ENCODE measurements around the gene ERI3. TPM values are rescaled to one million over a fixed set of nuclear protein-coding genes. Genes with fewer than 3 reads are reported as not detected.
A peak's percentile ranks its signal among the peaks of the same experiment; 100 is the strongest.

Gene ERI3
- total RNA-seq, 4 donors from 2014 or later, result 14.0 to 29.2 (median 22.8) TPM

DNA sequence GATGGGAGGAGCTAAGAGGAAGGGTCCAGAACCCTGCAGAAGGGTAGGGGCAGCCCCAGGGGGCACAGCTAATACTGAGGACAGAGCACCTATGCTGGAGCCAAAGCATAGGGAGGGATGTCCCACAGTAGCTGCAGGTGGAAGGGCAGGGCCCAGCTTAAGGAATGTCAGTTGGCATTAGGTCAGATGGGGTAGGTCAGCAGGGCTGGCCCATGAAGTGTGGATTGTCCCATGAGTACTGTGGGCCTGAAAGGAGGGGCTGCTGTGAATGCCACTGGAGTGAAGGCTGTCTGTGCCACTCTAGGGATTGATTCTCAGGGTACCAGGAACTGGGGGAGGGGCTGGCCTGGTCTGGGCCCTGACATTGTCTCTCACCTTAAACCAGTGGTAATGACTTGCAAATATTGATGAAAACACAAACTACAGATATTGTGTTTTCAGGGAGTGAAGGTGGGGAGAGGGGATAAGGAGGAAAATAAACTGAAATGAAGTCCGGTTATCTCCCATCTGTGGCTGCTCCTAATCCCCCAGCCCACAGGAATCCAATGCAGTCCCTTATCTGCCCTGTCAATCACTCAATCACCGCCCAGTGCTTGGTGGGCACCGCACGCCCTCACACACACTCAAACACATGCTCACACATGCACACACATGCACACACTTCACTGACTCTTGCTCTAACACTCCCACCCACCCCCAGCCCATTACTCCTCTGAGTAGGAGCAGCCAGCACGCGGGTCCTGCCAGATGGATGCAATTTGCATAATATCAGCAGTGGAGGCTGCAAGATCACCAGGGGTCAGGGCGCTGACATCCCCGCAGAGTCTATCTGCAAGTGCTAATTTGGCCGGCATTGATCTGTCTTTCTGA, 114.0 kb downstream of the ERI3 start:
- Histone ChIP-seq H3K27ac (peak overlapping the region in 3 of 4 donors; percentile 24 to 76 (median 73)), H3K4me3 (no peak overlapping the region), H3K9me3 (no peaks in the 10 kb centered on the region), H3K36me3 (no peaks in the 10 kb centered on the region), H3K4me1 (peaks cover 0 to 38% (median 2%) of the 10 kb centered on the region in 4 donors), H3K27me3 (no peaks in the 10 kb centered on the region)
- peak in 1 of 3 donors; percentile 35 for DNase-seq
- TF ChIP-seq, protein P1, sequence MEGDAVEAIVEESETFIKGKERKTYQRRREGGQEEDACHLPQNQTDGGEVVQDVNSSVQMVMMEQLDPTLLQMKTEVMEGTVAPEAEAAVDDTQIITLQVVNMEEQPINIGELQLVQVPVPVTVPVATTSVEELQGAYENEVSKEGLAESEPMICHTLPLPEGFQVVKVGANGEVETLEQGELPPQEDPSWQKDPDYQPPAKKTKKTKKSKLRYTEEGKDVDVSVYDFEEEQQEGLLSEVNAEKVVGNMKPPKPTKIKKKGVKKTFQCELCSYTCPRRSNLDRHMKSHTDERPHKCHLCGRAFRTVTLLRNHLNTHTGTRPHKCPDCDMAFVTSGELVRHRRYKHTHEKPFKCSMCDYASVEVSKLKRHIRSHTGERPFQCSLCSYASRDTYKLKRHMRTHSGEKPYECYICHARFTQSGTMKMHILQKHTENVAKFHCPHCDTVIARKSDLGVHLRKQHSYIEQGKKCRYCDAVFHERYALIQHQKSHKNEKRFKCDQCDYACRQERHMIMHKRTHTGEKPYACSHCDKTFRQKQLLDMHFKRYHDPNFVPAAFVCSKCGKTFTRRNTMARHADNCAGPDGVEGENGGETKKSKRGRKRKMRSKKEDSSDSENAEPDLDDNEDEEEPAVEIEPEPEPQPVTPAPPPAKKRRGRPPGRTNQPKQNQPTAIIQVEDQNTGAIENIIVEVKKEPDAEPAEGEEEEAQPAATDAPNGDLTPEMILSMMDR (IDR thresholded peaks at IDR 0.05), result no peak
- TF ChIP-seq POLR2A (IDR thresholded peaks at IDR 0.05), result no peak

DNA sequence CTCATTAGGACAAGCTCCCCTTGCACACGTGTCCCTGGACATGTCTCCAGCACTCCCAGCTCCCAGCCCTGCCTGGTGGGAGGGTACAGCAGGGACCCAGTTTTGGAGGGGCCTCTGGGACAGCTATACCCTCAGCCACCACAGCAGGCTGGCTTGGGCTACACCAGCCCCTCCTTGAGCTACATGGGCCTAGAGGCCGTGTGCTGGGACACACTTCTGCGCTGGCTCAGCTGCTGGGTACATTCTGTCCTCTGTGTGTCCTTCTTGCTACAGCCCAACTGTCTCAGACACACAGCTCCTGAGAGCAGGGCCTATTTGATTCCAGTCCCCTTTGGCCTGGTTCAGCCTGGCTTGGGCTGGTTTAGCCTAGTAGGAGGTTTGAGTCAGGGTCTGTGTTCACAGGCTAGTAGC, 115.1 kb downstream of the ERI3 start:
- TF ChIP-seq POLR2A (IDR thresholded peaks at IDR 0.05), result no peak
- TF ChIP-seq, protein P1 (IDR thresholded peaks at IDR 0.05), result no peak
- no peak overlapping the region for H3K4me3 ChIP-seq
- no peaks in the 10 kb centered on the region for H3K36me3 ChIP-seq
- H3K27me3 ChIP-seq, result no peaks in the 10 kb centered on the region
- DNase-seq, result peak in 1 of 3 donors; percentile 45
- H3K9me3 ChIP-seq, result no peaks in the 10 kb centered on the region
- peaks cover 0 to 38% (median 2%) of the 10 kb centered on the region in 4 donors for H3K4me1 ChIP-seq
- H3K27ac ChIP-seq, result peak overlapping the region in 3 of 4 donors; percentile 50 to 76 (median 73)

DNA sequence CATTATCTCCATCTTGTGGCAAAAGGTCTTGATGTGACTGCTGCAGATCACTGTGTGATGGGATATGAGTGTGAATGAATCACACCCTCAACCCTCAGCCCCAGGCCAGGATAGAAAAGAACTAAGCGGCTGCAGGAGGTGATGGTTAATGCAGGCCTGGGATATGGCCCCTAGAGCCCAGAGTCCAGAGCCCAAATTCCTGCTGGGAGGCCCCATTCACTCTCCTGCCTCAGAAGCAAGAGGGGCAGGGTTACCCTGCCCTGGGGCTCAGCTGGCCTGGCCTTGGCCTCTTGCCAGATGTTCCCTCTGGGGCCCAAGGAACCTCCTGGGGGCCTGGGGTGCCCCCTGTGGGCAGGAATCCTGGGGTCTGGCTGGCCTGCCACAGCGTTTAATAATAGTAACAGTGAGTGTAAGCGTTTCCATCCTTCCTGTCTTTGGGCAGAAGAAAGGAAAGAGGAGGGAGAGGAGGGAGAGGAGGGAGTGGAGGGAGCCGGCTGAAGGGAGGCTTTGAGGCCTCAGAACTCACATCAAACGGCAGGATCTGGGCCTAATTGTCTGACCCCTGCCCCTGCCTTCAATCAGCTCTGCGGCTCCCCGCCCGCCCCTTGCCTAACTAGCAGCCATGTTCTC, 115.6 kb downstream of the ERI3 start:
- Histone ChIP-seq H3K9me3 (no peaks in the 10 kb centered on the region), H3K36me3 (no peaks in the 10 kb centered on the region), H3K4me3 (no peak overlapping the region), H3K27ac (peak overlapping the region in 3 of 4 donors; percentile 50 to 76 (median 73)), H3K4me1 (peaks cover 0 to 38% (median 2%) of the 10 kb centered on the region in 4 donors), H3K27me3 (no peaks in the 10 kb centered on the region)
- no peak for TF ChIP-seq POLR2A (IDR thresholded peaks at IDR 0.05)
- TF ChIP-seq, protein P1 (IDR thresholded peaks at IDR 0.05), result peak in 1 of 6 experiments; percentile 6
- DNase-seq, result peak in 1 of 3 donors; percentile 42

DNA sequence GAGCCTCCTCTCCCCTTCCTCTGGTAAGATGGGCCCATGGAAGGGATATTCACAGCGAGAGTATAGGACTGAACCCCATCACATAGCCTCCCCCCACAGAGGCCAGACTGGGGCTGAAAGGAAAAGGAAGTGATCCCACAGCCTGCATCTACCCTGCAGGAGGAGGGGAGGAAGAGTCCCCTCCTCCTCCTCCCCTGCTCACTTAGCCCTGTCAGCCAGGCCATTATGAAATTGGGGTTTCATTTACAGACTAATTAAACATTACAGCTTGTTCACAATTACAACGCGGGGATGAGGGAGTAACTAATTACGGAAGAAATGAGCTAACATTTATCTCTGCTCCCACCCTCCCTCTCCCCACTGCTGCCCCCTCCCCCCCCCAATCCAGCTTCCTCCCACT, 116.4 kb downstream of the ERI3 start:
- H3K9me3 ChIP-seq, result no peaks in the 10 kb centered on the region
- no peaks in the 10 kb centered on the region for H3K27me3 ChIP-seq
- no peaks in the 10 kb centered on the region for H3K36me3 ChIP-seq
- no peak overlapping the region for H3K4me3 ChIP-seq
- peaks cover 0 to 38% (median 2%) of the 10 kb centered on the region in 4 donors for H3K4me1 ChIP-seq
- DNase-seq, result no peak
- TF ChIP-seq POLR2A (IDR thresholded peaks at IDR 0.05), result no peak
- TF ChIP-seq, protein P1 (IDR thresholded peaks at IDR 0.05), result no peak
- peak overlapping the region in 3 of 4 donors; percentile 50 to 76 (median 73) for H3K27ac ChIP-seq

DNA sequence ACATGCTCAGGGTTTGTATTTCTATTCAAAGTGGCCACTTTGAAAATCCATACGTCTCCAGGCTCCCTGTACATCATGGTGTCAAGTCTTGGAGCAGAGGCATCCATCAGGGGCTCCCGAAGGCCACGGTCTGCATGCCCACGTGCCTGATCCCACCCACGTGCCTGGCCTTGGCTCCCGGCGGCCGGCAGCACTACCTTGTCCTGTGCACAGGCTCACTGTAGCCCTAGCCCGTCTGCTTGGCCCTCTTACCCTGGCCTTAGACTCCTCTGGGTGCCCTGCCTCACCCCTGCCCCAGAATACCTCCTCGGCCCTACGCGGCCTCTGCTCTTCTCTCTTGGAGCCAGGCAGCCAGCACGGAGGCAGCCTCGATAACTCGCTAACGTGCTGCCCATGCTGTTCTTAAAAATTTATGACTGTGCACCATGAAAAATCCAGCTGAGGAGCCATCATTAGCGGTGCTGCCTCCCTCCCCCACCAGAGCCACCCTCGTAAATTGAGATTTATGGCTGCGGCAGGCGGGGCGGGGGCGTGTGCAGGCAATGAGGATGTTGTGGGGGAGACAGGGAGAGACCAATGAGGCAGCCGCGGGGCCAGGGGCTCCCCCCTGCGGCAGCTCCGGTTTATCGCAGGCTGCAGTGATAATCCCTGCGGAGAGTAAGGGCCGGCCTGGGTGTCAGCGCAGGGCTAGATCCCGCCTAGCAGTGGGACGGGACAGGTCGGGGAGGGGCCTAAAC, 117.2 kb downstream of the ERI3 start:
- Histone ChIP-seq H3K36me3 (no peaks in the 10 kb centered on the region), H3K27me3 (no peaks in the 10 kb centered on the region), H3K27ac (peak overlapping the region in 2 of 4 donors; percentile 73 to 76), H3K4me1 (peaks cover 0 to 38% (median 2%) of the 10 kb centered on the region in 4 donors), H3K4me3 (peak overlapping the region in 1 of 4 donors; percentile 22), H3K9me3 (no peaks in the 10 kb centered on the region)
- TF ChIP-seq, protein P1 (IDR thresholded peaks at IDR 0.05), result peak; percentile 40 to 78 (median 58)
- TF ChIP-seq POLR2A (IDR thresholded peaks at IDR 0.05), result no peak
- DNase-seq, result peak; percentile 29 to 81 (median 76)
